HUES64 (cell line): ENCODE results near the gene CDK2.

Experiments used
- H3K27ac ChIP-seq: 2 replicates; pipeline ENCODE4 v1.7.0; 2013; ENCODE audit warnings: low read depth, low read length, inconsistent platforms
- H3K27me3 ChIP-seq: 2 replicates; pipeline ENCODE4 v1.6.1; 2013; ENCODE audit warnings: mild to moderate bottlenecking, low read length; ENCODE audit not compliant: insufficient read depth
- H3K36me3 ChIP-seq: 2 replicates; pipeline ENCODE4 v1.6.1; 2013; ENCODE audit warnings: mild to moderate bottlenecking, low read length; ENCODE audit not compliant: insufficient read depth
- H3K4me1 ChIP-seq: 2 replicates; pipeline ENCODE4 v1.6.1; 2013; ENCODE audit warnings: mild to moderate bottlenecking, low read length, moderate library complexity; ENCODE audit not compliant: insufficient read depth
- H3K4me3 ChIP-seq: 2 replicates; pipeline ENCODE4 v1.5.1; 2013; ENCODE audit warnings: mild to moderate bottlenecking, low read length, moderate library complexity
- H3K9ac ChIP-seq: 2 replicates; pipeline ENCODE4 v1.6.1; 2013; ENCODE audit warnings: mild to moderate bottlenecking, low read depth, low read length
- H3K9me3 ChIP-seq: 2 replicates; pipeline ENCODE4 v1.6.1; 2013; ENCODE audit warnings: low read depth, low read length; ENCODE audit not compliant: insufficient read depth
- WGBS: fragments of 150-250, 120-280 bp; methylation state at CpG from one replicate; pipeline ENCODE4 v1.1.7; 2013; ENCODE audit warnings: missing lambda C conversion rate; 5-methylcytosine and 5-hydroxymethylcytosine counted together

CDK2 gene

DNA sequence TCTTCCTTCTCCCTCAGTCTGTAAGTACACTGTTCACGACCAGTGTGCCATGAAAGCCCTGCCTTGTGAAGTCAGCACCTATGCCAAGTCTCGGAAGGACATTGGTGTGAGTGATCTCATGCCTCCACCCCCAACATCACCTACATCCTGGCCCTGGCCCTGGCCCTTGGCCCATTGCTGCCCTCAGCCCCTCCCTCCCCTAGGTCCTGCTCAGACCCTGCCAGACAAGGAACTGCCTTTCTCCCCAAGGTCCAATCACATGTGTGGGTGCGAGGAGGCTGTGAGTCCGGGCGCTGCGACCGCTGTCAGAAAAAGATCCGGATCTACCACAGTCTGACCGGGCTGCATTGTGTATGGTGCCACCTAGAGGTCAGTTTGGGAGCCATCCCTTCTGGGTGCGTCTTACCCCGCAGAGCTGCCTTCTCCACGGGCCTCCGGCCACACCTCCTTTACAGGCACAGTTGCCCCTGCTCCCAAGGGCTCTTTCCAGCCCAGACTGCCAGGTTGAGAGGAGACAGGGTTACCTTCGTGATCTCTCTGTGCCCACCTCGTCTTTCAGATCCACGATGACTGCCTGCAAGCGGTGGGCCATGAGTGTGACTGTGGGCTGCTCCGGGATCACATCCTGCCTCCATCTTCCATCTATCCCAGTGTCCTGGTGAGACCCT is 26.4 kb upstream of the CDK2 start:
- Histone ChIP-seq H3K36me3 (no peaks in the 10 kb centered on the region), H3K27me3 (no peaks in the 10 kb centered on the region), H3K9ac (no peak overlapping the region), H3K4me3 (0 out of 2 replicates have a peak overlapping the region, but pooled peaks have one; percentile 1), H3K9me3 (no peaks in the 10 kb centered on the region), H3K4me1 (peaks cover 8% of the 10 kb centered on the region; the same call in 1 of the 2 replicates), H3K27ac (no peak overlapping the region)
- WGBS, result 25% methylated on average over 18 of the region's 18 CpGs

DNA sequence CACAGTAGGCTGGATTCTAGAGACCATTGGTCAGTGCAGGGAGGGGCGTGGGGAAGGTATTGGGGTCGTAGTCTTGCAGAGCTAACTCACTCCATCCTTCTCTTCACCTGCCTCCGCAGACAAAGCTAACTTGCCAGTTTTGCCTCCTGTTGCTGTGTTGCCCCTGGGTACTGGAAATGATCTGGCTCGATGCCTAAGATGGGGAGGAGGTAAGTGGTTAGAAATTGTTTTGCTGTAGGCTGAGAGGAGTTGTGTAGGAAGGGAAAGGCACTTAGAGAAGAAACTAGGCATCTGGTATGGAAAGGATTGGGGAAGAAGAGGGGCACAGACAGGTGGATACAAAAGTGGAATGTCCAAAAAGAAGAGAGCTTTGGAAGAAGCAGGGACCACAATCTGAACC is 24.6 kb upstream of the CDK2 start:
- no peaks in the 10 kb centered on the region for H3K36me3 ChIP-seq
- WGBS, result 97% methylated on average over 4 of the region's 4 CpGs

GRCh38 chr12:55942577-55943136 is 24.0 kb upstream of the CDK2 start:
- Histone ChIP-seq H3K36me3 (no peaks in the 10 kb centered on the region), H3K9ac (no peak overlapping the region), H3K4me1 (peaks cover 8% of the 10 kb centered on the region; the same call in 1 of the 2 replicates), H3K27ac (no peak overlapping the region), H3K27me3 (no peaks in the 10 kb centered on the region), H3K4me3 (no peak overlapping the region), H3K9me3 (no peaks in the 10 kb centered on the region)
- 93% methylated on average over 1 of the region's 1 CpG for WGBS

More for the DNA sequence above, 24.6 kb upstream of the CDK2 start:
- no peak overlapping the region for H3K4me3 ChIP-seq
- no peaks in the 10 kb centered on the region for H3K9me3 ChIP-seq
- H3K27me3 ChIP-seq, result no peaks in the 10 kb centered on the region
- peaks cover 8% of the 10 kb centered on the region; the same call in 1 of the 2 replicates for H3K4me1 ChIP-seq
- no peak overlapping the region for H3K27ac ChIP-seq
- no peak overlapping the region for H3K9ac ChIP-seq

- Histone ChIP-seq H3K27ac (no peak overlapping the region), H3K9ac (no peak overlapping the region), H3K4me3 (no peak overlapping the region), H3K4me1 (no peaks in the 10 kb centered on the region), H3K36me3 (peaks cover 5% of the 10 kb centered on the region; the same call in 1 of the 2 replicates), H3K9me3 (no peaks in the 10 kb centered on the region), H3K27me3 (no peaks in the 10 kb centered on the region)
- WGBS, result 95% methylated on average over 5 of the region's 6 CpGs
Observed at GRCh38 chr12:55946553-55946952, 20.1 kb upstream of the CDK2 start.

GRCh38 chr12:55955344-55955743 is 11.3 kb upstream of the CDK2 start:
- peaks cover 70% of the 10 kb centered on the region for H3K36me3 ChIP-seq
- H3K9me3 ChIP-seq, result no peaks in the 10 kb centered on the region
- H3K27me3 ChIP-seq, result no peaks in the 10 kb centered on the region
- H3K9ac ChIP-seq, result no peak overlapping the region
- WGBS, result 91% methylated on average over 4 of the region's 4 CpGs
- no peak overlapping the region for H3K27ac ChIP-seq
- no peak overlapping the region for H3K4me3 ChIP-seq
- H3K4me1 ChIP-seq, result no peaks in the 10 kb centered on the region

- Histone ChIP-seq H3K4me1 (no peaks in the 10 kb centered on the region), H3K9ac (no peak overlapping the region), H3K9me3 (no peaks in the 10 kb centered on the region), H3K27me3 (no peaks in the 10 kb centered on the region), H3K4me3 (no peak overlapping the region), H3K27ac (no peak overlapping the region), H3K36me3 (peaks cover 70% of the 10 kb centered on the region)
- WGBS, result 95% methylated on average over 6 of the region's 6 CpGs
Observed at GRCh38 chr12:55955800-55956508, 10.7 kb upstream of the CDK2 start.

DNA sequence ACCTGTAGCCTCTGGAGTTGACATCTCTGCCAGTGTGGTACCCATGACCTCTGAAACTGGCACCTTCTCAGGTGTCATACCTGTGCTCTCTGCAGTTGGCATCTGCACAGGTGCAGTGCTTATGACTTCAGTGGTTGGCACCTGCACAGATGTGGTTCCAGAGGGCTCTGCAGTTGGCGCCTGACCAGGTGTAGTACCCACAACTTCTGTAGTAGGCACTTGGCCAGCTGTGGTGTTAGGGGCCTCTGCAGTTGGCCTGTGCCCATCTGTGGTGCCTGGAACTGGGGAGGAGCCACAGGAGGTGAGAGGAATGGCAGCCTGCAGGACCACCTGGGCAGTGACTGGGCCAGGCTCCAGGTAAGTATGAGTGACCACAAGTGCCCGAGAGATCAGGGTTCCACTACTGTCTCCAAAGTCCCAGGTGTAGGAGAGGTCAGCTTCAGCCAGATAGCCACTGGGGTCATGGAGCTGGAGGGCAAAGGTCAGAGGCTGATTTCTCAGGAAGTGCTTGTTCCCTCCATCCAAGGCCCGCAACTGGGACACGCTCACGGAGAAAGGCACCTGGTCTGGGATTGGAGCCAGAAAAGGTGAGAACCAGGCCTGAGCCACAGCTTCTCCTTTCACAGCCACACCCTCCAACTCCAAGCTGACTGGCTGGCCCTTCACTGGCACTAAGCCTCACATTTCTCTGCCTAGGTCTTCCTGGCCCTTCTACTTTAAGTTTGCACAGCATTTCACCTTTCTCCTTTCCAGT is 9.3 kb upstream of the CDK2 start:
- H3K36me3 ChIP-seq, result peaks cover 67% of the 10 kb centered on the region
- H3K4me3 ChIP-seq, result no peak overlapping the region
- WGBS, result 93% methylated on average over 5 of the region's 5 CpGs
- H3K27me3 ChIP-seq, result no peaks in the 10 kb centered on the region
- no peak overlapping the region for H3K27ac ChIP-seq
- H3K9me3 ChIP-seq, result no peaks in the 10 kb centered on the region
- H3K4me1 ChIP-seq, result no peaks in the 10 kb centered on the region
- H3K9ac ChIP-seq, result no peak overlapping the region

DNA sequence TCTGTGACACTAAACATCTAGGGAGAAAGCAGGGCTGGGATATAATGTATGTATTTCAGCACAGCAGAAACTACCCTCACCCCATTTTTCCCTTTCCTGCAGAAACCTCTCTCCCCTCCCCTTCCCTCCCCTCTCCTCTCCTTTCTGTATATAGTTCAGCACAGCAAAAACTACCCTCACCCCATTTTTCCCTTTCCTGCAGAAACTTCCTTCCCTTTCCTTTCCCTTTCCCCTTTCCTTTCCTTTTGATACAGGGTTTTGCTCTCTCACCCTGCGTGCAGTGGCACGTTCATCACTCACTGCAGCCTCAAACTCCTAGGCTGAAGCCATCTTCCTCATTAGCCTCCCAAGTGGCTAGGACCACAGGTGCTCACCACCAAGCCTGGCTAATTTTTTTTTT is 2.9 kb upstream of the CDK2 start:
- Histone ChIP-seq H3K9ac (no peak overlapping the region), H3K9me3 (no peaks in the 10 kb centered on the region), H3K4me3 (no peak overlapping the region), H3K27ac (no peak overlapping the region), H3K4me1 (peaks cover 7% of the 10 kb centered on the region; the same call in 1 of the 2 replicates), H3K36me3 (peaks cover 18% of the 10 kb centered on the region), H3K27me3 (no peaks in the 10 kb centered on the region)
- WGBS, result 88% methylated on average over 2 of the region's 2 CpGs

DNA sequence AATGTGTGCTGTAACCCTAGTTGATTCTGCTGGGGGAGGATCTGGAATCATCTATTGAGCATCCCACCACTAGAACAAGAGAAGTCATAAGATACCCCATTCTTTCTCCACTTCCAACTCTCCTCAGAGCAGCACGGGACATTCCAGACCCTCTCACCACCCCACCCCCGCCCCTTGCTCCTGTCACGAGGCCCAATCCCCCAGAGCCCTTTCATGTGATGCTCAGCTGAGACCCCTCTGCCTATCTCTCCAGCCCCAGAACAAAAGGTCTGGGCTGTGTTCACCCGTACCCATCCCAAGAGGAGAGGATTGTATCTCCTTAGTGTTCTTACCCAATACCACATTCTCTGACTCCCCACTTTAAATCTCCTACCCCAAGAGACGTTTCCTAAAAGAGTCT is 1.4 kb upstream of the CDK2 start:
- Histone ChIP-seq H3K36me3 (peaks cover 26% of the 10 kb centered on the region), H3K9me3 (no peaks in the 10 kb centered on the region), H3K27me3 (no peaks in the 10 kb centered on the region), H3K9ac (peak overlapping the region; percentile 46; the same call in 1 of the 2 replicates), H3K4me1 (peaks cover 7% of the 10 kb centered on the region; the same call in 1 of the 2 replicates), H3K4me3 (peak overlapping the region; percentile 89), H3K27ac (peak overlapping the region; percentile 53)
- WGBS, result 48% methylated on average over 5 of the region's 5 CpGs

- WGBS, result 22% methylated on average over 3 of the region's 4 CpGs
- H3K27ac ChIP-seq, result peak within 1 kb of the TSS; percentile 80
- peaks cover 7% of the 10 kb centered on the region; the same call in 1 of the 2 replicates for H3K4me1 ChIP-seq
- H3K27me3 ChIP-seq, result no peaks in the 10 kb centered on the region
- no peaks in the 10 kb centered on the region for H3K9me3 ChIP-seq
- H3K4me3 ChIP-seq, result peak within 1 kb of the TSS; percentile 89
- peaks cover 33% of the 10 kb centered on the region for H3K36me3 ChIP-seq
- peak within 1 kb of the TSS; percentile 84 for H3K9ac ChIP-seq
Observed at GRCh38 chr12:55965941-55966407, 656 bp upstream of the CDK2 start, which contains the start of gene PMEL. Gene PMEL (minus strand): TSS chr12:55966042. CDS start chr12:55966011, 31 bp downstream.
